Measurements from ENCODE around the gene RFC1.
"Not testable (repeated sequence)": the region's sequence is repeated elsewhere in the genome, so short reads cannot be mapped to it uniquely, and the experiment has no call there.

The RFC1 gene, protein sequence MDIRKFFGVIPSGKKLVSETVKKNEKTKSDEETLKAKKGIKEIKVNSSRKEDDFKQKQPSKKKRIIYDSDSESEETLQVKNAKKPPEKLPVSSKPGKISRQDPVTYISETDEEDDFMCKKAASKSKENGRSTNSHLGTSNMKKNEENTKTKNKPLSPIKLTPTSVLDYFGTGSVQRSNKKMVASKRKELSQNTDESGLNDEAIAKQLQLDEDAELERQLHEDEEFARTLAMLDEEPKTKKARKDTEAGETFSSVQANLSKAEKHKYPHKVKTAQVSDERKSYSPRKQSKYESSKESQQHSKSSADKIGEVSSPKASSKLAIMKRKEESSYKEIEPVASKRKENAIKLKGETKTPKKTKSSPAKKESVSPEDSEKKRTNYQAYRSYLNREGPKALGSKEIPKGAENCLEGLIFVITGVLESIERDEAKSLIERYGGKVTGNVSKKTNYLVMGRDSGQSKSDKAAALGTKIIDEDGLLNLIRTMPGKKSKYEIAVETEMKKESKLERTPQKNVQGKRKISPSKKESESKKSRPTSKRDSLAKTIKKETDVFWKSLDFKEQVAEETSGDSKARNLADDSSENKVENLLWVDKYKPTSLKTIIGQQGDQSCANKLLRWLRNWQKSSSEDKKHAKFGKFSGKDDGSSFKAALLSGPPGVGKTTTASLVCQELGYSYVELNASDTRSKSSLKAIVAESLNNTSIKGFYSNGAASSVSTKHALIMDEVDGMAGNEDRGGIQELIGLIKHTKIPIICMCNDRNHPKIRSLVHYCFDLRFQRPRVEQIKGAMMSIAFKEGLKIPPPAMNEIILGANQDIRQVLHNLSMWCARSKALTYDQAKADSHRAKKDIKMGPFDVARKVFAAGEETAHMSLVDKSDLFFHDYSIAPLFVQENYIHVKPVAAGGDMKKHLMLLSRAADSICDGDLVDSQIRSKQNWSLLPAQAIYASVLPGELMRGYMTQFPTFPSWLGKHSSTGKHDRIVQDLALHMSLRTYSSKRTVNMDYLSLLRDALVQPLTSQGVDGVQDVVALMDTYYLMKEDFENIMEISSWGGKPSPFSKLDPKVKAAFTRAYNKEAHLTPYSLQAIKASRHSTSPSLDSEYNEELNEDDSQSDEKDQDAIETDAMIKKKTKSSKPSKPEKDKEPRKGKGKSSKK

DNA sequence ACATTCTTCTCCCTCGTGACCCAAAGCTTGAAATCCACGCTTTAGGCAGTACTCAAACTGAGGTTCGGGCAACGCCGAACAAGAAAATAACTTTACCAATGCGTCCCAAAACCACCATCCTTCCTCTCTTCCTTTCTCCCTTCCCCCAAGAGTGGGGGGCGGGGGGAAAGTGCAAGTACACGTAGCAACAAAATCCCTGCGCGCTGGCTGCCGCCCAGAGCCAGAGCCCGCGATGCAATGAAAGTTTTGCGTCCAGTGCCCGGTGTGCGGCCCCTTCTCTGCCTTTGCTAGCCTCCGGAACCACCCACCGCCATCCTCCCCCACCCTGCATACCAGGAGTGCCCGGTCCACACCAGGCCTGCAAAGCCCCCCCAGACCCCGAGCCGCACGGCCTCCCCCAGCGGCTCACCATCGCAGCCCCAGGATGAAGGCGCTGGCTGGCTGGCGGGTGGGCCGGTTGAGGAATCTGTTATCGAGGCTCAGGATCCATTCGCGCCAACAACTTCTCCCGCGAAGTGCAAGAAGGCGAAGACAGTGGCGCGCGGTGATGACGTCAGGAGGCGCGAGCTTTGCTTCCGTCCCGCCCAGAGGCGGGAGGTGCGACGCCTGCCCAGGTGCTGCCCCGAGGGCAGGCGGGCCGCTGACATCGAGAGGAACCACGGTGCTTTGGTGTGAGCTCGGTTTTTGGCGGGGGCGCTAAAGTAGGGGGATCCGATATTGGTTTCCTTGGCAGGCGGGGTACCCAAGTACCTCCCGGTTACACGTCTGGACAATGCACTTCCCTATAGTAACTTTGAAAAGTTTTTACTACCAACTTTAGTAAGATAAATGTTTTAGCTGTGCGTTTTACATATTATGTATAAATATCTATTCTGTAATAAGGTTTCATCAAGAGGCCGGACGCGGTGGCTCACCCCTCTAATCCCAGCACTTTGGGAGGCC is at the start of gene RFC1:
Gene RFC1 (minus strand): TSS at position 533 of the 942 bp plus-strand sequence. CDS start 121 bp downstream, at position 412.
- peak; percentile 87 for DNase-seq

GRCh38 chr4:39415678-39416283 is 49.6 kb upstream of the RFC1 start:
- no peak for DNase-seq

DNA sequence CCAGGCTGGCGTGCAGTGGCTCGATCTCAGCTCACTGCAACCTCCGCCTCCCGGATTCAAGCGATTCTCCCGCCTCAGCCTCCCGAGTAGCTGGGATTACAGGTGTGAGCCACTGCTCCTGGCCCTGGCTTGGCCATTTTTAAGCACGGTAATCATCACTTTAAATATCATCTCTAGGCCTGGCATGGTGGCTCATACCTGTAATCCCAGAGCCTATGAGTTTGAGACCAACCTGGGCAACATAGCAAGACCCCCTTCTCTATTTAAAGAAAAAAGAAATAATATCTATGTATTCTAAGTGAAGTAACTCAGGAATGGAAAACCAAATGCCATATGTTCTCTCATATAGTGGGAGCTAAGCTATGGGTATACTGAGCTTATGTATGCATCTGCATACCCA is 45.4 kb upstream of the RFC1 start:
- DNase-seq, result not testable (repeated sequence)

GRCh38 chr4:39410415-39410814 is 44.3 kb upstream of the RFC1 start:
- DNase-seq, result no peak

GRCh38 chr4:39407584-39407885 is 41.4 kb upstream of the RFC1 start:
- DNase-seq, result no peak

GRCh38 chr4:39406763-39407583 is 40.8 kb upstream of the RFC1 start, which contains the start of gene KLB:
Gene KLB (plus strand): TSS chr4:39406930. CDS start chr4:39406950, 20 bp downstream.
- DNase-seq, result no peak

DNA sequence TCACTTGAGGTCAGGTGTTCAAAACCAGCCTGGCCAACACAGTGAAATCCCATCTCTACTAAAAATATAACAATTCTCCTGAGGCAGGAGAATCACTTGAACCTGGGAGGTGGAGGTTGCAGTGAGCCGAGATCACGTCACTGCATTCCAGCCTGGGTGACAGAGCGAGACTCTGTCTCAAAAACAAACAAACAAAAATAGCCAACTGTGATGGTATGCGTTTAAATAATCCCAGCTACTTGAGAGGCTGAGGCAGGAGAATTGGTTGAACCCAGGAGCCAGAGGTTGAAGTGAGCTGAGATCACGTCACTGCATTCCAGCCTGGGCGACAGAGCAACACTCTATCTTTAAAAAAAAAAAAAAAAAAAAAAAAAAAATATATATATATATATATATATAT is 35.5 kb upstream of the RFC1 start:
- not testable (repeated sequence) for DNase-seq

DNA sequence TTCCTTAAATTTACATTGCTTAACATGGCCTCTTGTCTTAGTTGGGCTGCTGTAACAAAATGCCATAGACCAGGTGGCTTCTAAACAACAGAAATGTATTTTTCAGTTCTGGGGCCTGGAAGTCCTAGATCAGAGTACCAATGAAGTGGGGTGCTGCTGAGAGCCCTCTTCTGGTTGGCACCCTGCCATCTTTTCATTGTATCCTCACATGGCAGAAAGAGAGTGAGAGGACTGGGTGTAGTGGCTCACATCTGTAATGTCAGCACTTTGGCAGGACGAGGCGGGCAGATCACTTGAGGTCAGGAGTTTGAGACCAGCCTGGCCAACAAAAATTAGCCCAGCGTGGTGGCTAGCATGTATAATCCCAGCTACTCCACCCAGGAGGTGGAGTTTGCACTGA is 28.5 kb upstream of the RFC1 start:
- DNase-seq, result no peak

- DNase-seq, result no peak
Measured at GRCh38 chr4:39390603-39391002, 24.4 kb upstream of the RFC1 start.

DNA sequence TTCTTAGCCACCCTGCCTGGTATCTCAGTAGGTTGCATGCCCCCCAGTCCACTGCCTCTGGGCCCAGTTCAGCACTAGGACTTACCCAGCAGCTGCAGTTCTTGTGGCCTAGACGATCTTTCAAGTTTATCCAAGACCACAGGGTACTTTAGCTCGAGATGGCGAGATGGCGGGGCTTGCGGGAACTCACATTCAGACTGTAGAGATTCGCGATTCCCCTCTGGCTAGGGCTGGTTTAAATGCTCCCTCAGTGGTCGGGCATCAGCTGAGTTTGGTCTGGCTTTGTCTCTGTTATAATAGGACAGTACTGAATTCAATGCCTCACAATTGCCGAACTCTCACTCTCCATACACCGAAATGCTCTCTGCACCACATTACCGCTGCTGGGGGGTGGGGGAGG is 18.4 kb upstream of the RFC1 start:
- DNase-seq, result no peak

DNA sequence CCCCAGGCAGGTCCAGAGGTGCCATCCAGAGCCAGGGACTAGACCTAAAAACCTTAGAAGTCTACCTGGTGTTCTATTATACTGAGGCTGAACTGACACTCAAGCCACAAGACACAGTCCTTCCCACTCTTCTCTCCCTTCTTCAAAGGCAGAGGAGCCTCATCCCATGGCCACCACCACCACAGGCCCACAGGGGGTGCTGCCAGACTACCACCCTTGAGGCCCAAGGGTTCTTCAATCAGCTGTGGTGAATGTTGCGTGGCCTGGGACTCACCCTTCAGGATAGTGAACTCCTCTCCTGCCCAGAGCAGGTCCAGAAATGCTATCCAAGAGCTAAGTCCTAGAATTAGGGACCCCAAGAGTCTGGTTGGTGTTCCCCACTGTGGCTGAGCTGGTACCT is 17.5 kb upstream of the RFC1 start:
- no peak for DNase-seq

DNA sequence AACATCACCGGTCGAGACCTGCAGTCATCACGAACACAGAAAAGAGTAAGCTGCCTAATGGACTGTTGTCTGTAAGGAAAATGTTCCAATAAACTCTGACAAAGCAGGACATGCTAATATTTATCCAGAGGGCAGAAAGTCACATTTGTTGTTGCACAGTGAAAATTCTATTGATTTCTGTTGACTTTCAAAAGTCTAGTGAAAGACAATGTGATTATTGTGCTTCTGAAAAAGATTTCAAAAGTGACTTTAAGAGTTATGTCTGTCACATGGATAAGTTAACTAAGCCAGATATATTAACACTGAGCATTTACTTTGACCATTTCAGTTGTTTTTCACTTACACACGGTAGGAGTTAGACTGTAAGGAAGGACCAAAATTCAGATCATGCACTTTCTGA is 9.3 kb upstream of the RFC1 start:
- no peak for DNase-seq

GRCh38 chr4:39371209-39371608 is 5.0 kb upstream of the RFC1 start:
- DNase-seq, result not testable (repeated sequence)

- DNase-seq, result no peak
Measured at GRCh38 chr4:39369301-39369700, 3.1 kb upstream of the RFC1 start.

- no peak for DNase-seq
Measured at GRCh38 chr4:39367166-39367565, 1.0 kb upstream of the RFC1 start.

DNA sequence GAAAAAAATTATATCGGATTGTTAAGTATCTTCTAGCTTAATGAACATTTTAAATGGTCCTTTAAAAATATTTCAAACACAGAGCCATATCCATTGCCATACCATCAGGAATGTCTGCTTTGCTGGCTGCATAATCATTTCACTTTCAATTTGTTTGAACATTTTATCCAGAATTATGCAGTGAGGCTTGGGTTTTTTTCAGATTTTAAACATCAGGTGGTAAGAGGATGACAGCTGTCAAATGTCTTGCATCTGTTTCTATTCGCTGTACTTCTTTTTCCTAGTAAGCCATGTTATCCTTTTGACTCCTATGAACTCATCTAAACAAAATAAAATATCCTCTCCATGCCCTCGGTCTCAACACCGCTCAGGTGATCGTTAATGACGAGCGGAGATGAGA is 802 bp downstream of the RFC1 start:
- DNase-seq, result no peak

GRCh38 chr4:39363773-39364393 is 2.3 kb downstream of the RFC1 start:
- DNase-seq, result no peak

GRCh38 chr4:39362827-39363226 is 3.3 kb downstream of the RFC1 start:
- DNase-seq, result no peak

DNA sequence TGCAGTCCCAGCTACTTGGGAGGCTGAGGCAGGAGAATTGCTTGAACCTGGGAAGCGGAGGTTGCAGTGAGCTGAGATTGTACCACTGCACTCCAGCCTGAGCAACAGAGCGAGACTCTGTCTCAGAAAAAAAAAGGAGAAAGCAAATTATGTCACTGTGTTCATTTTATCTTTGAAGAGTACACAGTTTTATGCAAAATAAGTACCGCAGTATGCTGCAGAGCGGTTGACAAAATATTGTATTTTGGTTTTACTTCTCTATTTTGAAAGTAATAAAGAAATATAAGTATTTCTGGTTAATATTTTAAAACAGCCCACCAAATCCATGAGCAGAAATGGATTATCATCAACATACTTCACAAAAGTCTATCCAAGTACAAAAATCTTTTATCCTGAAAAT is 5.6 kb downstream of the RFC1 start:
- not testable (repeated sequence) for DNase-seq

DNA sequence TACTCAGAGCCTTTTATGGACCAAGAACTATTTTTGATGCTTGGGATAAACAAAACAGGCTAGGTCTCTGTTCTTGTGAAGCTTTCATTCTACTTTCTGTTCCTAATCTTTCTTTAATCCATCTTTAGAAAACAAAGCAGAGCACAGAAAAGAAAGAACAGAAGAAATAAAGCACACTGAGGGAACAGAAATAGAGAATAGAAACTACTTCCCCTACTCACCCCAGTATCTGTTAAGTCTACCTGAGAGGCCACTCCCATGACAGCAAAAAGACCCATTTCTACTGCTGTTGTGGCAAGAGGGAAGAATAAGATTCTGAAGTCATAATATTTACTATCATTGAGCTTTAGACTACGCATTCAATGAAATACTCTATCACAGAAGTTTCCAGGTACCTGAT is 9.2 kb downstream of the RFC1 start:
- DNase-seq, result no peak

- no peak for DNase-seq
Measured at GRCh38 chr4:39354254-39354552, 12.0 kb downstream of the RFC1 start.

Data from NCI-H1436 (cell line).